CD1c-positive myeloid dendritic cell (primary cell): ENCODE data around the gene TFDP1.

ENCODE experiments used
- DNase-seq: peaks from one replicate; pipeline ENCODE4 v3.0.0-alpha.2; 2016; ENCODE audit errors: extremely low spot score

Gene TFDP1

GRCh38 chr13:113597391-113598080 lies 13.0 kb downstream of the TFDP1 start:
- no peak for DNase-seq

- no peak for DNase-seq
Measured at GRCh38 chr13:113598081-113598410, 13.5 kb downstream of the TFDP1 start.

- no peak for DNase-seq
Measured at GRCh38 chr13:113598481-113598880, 13.9 kb downstream of the TFDP1 start.

- DNase-seq = no peak
Measured at GRCh38 chr13:113599391-113599790, 14.8 kb downstream of the TFDP1 start.

- DNase-seq = no peak
Measured at GRCh38 chr13:113601166-113602070, 16.9 kb downstream of the TFDP1 start.

GRCh38 chr13:113602291-113602988 lies 17.9 kb downstream of the TFDP1 start:
- no peak for DNase-seq

- no peak for DNase-seq
Measured at GRCh38 chr13:113603116-113603710, 18.7 kb downstream of the TFDP1 start.

GRCh38 chr13:113604186-113604585 lies 19.6 kb downstream of the TFDP1 start:
- no peak for DNase-seq

GRCh38 chr13:113605461-113605860 lies 20.9 kb downstream of the TFDP1 start:
- no peak for DNase-seq

- no peak for DNase-seq
Measured at GRCh38 chr13:113605866-113606438, 21.4 kb downstream of the TFDP1 start.

- DNase-seq = peak; percentile 68
Measured at GRCh38 chr13:113607056-113607888, 22.7 kb downstream of the TFDP1 start.

GRCh38 chr13:113607889-113608635 lies 23.5 kb downstream of the TFDP1 start:
- DNase-seq = no peak

- DNase-seq = no peak
Measured at GRCh38 chr13:113608967-113609533, 24.5 kb downstream of the TFDP1 start.

- DNase-seq = no peak
Measured at GRCh38 chr13:113609616-113610015, 25.1 kb downstream of the TFDP1 start.

GRCh38 chr13:113610266-113610665 lies 25.7 kb downstream of the TFDP1 start:
- DNase-seq = no peak

- DNase-seq = no peak
Measured at GRCh38 chr13:113611996-113612395, 27.4 kb downstream of the TFDP1 start.

- DNase-seq = no peak
Measured at GRCh38 chr13:113612607-113613006, 28.1 kb downstream of the TFDP1 start.

GRCh38 chr13:113613789-113614379 lies 29.3 kb downstream of the TFDP1 start:
- no peak for DNase-seq

GRCh38 chr13:113616281-113616906 lies 31.8 kb downstream of the TFDP1 start:
- DNase-seq = peak; percentile 45
